Stimulated activated CD8-positive, alpha-beta memory T cell treated with anti-CD3 and anti-CD28 coated beads, Interleukin-15, amount 100 ng/mL, for 24 hours (primary cell): ENCODE results near the gene GNLY.
"Not testable (repeated sequence)": the region's sequence is repeated elsewhere in the genome, so short reads cannot be mapped to it uniquely, and the experiment has no call there.

ENCODE experiments used
- DNase-seq: peaks from one replicate; pipeline ENCODE4 v3.0.0-alpha.2; 2020; ENCODE audit warnings: low read depth

The GNLY gene

GRCh38 chr2:85665264-85665937 is 28.8 kb upstream of the GNLY start:
- no peak for DNase-seq

- no peak for DNase-seq
Observed at GRCh38 chr2:85666016-85666415, 28.1 kb upstream of the GNLY start.

- DNase-seq, result no peak
Observed at GRCh38 chr2:85666435-85667316, 27.5 kb upstream of the GNLY start.

GRCh38 chr2:85667561-85668008 is 26.6 kb upstream of the GNLY start:
- DNase-seq, result no peak

- DNase-seq, result no peak
Observed at GRCh38 chr2:85668009-85668856, 25.9 kb upstream of the GNLY start, which contains the start of gene SFTPB. TSS of gene SFTPB (minus strand) at chr2:85668199. CDS start at chr2:85668183, 16 bp downstream.

- no peak for DNase-seq
Observed at GRCh38 chr2:85668857-85669142, 25.4 kb upstream of the GNLY start.

- no peak for DNase-seq
Observed at GRCh38 chr2:85669549-85669948, 24.6 kb upstream of the GNLY start.

- DNase-seq, result not testable (repeated sequence)
Observed at GRCh38 chr2:85670416-85670815, 23.7 kb upstream of the GNLY start.

- DNase-seq, result no peak
Observed at GRCh38 chr2:85672456-85672855, 21.7 kb upstream of the GNLY start.

- DNase-seq, result no peak
Observed at GRCh38 chr2:85673716-85674375, 20.3 kb upstream of the GNLY start.

- no peak for DNase-seq
Observed at GRCh38 chr2:85674417-85674816, 19.7 kb upstream of the GNLY start.

GRCh38 chr2:85675427-85675826 is 18.7 kb upstream of the GNLY start:
- DNase-seq, result no peak

GRCh38 chr2:85675866-85676548 is 18.2 kb upstream of the GNLY start:
- DNase-seq, result no peak

GRCh38 chr2:85678377-85678776 is 15.8 kb upstream of the GNLY start:
- no peak for DNase-seq

GRCh38 chr2:85678794-85679672 is 15.1 kb upstream of the GNLY start:
- peak; percentile 76 for DNase-seq

- DNase-seq, result no peak
Observed at GRCh38 chr2:85680707-85681371, 13.3 kb upstream of the GNLY start.

GRCh38 chr2:85681372-85681763 is 12.8 kb upstream of the GNLY start:
- no peak for DNase-seq

GRCh38 chr2:85681776-85682175 is 12.4 kb upstream of the GNLY start:
- no peak for DNase-seq

- DNase-seq, result no peak
Observed at GRCh38 chr2:85682378-85682777, 11.8 kb upstream of the GNLY start.

- DNase-seq, result no peak
Observed at GRCh38 chr2:85684380-85684779, 9.8 kb upstream of the GNLY start.
